ENCODE measurements around the gene CCDC82. TPM values are rescaled to one million over a fixed set of nuclear protein-coding genes. Genes with fewer than 3 reads are reported as not detected.

CCDC82 gene
- total RNA-seq, 2 experiments from 2014 or later = 34.0 to 38.0 TPM

DNA sequence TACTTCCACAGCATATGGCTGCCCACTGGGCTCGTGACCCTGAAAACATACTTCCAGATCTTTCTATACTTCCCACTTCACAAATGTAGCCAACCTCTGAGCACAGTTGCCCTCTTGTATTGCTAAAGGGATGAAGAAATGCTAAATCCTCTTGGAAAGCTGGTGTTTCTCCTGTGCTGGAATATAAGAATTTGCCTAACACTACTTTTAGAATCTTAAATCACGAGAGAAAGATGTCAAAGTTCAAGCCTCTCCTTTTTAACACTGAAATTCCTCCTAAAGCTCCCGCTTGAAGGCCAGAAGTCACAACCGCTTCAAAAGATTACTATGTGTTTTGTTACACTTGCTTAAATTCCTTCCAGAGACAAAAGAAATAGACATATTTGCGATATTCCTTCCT lies 68.6 kb downstream of the CCDC82 start:
- Mint-ChIP-seq H3K4me1 (peaks cover 58% of the 10 kb centered on the region), H3K27ac (no peak overlapping the region), H3K9me3 (peaks cover 9% of the 10 kb centered on the region), H3K27me3 (no peaks in the 10 kb centered on the region), H3K36me3 (ENCODE audit: low read depth) (peaks cover 74% of the 10 kb centered on the region), H3K4me3 (no peak overlapping the region)
- ChIA-PET CTCF (interaction anchor here (2.1 to 3.6 kb wide), 2 partner anchors 11 to 22 kb away, joined by 7 to 14 read pairs; partner anchors contain the start of gene MAML2), POLR2A (no interaction called here)
- no peak for DNase-seq

DNA sequence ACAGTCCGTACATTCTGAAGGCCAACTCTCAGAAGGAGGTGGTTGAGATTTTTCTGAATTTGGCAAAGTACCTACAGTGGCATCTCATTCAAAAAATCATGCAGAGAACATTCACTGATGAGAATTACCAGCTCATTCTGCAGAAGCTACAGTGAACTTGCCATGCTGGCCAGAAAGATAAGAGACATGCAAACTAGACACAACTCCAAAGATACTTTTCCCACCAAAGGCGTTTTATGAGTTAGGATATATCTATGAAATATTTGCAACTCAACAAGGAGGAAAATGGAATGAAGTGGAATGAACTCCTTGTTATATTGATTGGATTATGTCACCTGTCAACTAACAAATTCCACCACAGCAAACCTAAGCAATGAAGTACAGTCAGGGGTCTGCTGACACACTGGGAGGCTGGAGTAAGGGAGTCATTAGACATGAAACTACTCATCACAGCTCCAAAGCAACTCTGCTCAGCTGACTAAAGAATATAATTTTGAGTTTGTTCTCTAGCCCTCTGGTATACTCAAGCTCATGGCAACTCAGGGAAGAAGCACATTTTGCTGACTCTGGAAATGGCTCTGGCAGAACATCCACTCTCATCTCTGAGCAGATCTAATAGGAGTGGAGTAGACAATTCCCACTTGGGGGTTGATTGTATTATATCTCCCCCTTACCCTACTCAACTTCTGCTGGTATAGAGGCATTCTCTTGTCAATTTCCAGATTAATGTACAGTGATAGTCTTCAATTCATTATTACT lies 69.6 kb downstream of the CCDC82 start:
- Mint-ChIP-seq H3K36me3 (ENCODE audit: low read depth) (peaks cover 72% of the 10 kb centered on the region), H3K4me3 (no peak overlapping the region), H3K4me1 (peaks cover 61% of the 10 kb centered on the region), H3K9me3 (peaks cover 11% of the 10 kb centered on the region), H3K27me3 (no peaks in the 10 kb centered on the region), H3K27ac (no peak overlapping the region)
- POLR2A ChIA-PET = interaction anchor here (0.6 kb wide), 1 partner anchor 23 kb away, joined by 4 read pairs; the partner anchor contains the start of gene MAML2
- CTCF ChIA-PET = interaction anchor here (0.6 to 1.9 kb wide), 6 partner anchors 9 to 103 kb away, joined by 3 to 10 read pairs (median 4); partner anchors contain the start of gene MAML2
- no peak for DNase-seq

GRCh38 chr11:96318850-96319249 lies 70.9 kb downstream of the CCDC82 start:
- H3K27me3 Mint-ChIP-seq = no peaks in the 10 kb centered on the region
- ChIA-PET POLR2A (no interaction called here), CTCF (interaction anchor here (1.0 to 1.9 kb wide), 4 partner anchors 13 to 24 kb away, joined by 3 to 10 read pairs (median 6); partner anchors contain the start of gene MAML2)
- no peak overlapping the region for H3K4me3 Mint-ChIP-seq
- peaks cover 11% of the 10 kb centered on the region for H3K9me3 Mint-ChIP-seq
- peaks cover 70% of the 10 kb centered on the region for H3K36me3 Mint-ChIP-seq (ENCODE audit: low read depth)
- no peak overlapping the region for H3K27ac Mint-ChIP-seq
- peaks cover 70% of the 10 kb centered on the region for H3K4me1 Mint-ChIP-seq
- no peak for DNase-seq

DNA sequence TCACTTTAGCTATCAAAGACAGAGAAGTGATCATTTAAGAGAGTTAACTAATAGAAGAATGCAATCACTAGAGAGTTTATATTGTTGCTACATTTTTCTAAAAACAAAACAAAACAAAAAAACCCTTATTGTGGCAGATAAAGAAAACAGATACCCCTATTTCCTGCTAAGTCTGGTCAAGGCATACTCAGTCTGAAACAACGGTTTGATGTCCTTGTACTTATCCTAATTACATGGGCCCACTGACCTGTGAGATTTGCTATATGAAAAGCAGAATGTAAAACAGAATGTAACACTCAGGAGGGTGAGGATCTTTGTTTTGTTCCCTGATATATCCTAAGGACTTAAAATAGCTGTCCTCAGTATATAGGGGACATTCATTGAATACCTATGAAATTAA lies 71.3 kb downstream of the CCDC82 start:
- Mint-ChIP-seq H3K27ac (no peak overlapping the region), H3K4me1 (peaks cover 74% of the 10 kb centered on the region), H3K27me3 (no peaks in the 10 kb centered on the region), H3K4me3 (no peak overlapping the region), H3K9me3 (peaks cover 11% of the 10 kb centered on the region), H3K36me3 (ENCODE audit: low read depth) (peaks cover 67% of the 10 kb centered on the region)
- ChIA-PET POLR2A (no interaction called here), CTCF (interaction anchor here (1.3 to 1.9 kb wide), 3 partner anchors 13 to 25 kb away, joined by 4 to 7 read pairs (median 5); partner anchors contain the start of gene MAML2)
- no peak for DNase-seq

GRCh38 chr11:96317985-96318384 lies 71.7 kb downstream of the CCDC82 start:
- ChIA-PET CTCF (interaction anchor here (1.0 to 1.9 kb wide), 3 partner anchors 18 to 25 kb away, joined by 3 to 5 read pairs (median 4); partner anchors contain the start of gene MAML2), POLR2A (no interaction called here)
- peaks cover 11% of the 10 kb centered on the region for H3K9me3 Mint-ChIP-seq
- DNase-seq = no peak
- peaks cover 65% of the 10 kb centered on the region for H3K36me3 Mint-ChIP-seq (ENCODE audit: low read depth)
- no peaks in the 10 kb centered on the region for H3K27me3 Mint-ChIP-seq
- peaks cover 78% of the 10 kb centered on the region for H3K4me1 Mint-ChIP-seq
- no peak overlapping the region for H3K4me3 Mint-ChIP-seq
- no peak overlapping the region for H3K27ac Mint-ChIP-seq

GRCh38 chr11:96317571-96317970 lies 72.1 kb downstream of the CCDC82 start:
- POLR2A ChIA-PET = no interaction called here
- no peak overlapping the region for H3K4me3 Mint-ChIP-seq
- no peak for DNase-seq
- H3K27me3 Mint-ChIP-seq = no peaks in the 10 kb centered on the region
- no peak overlapping the region for H3K27ac Mint-ChIP-seq
- peaks cover 61% of the 10 kb centered on the region for H3K36me3 Mint-ChIP-seq (ENCODE audit: low read depth)
- CTCF ChIA-PET = interaction anchor here (1.0 to 1.9 kb wide), 3 partner anchors 19 to 26 kb away, joined by 3 to 5 read pairs (median 4); partner anchors contain the start of gene MAML2
- H3K4me1 Mint-ChIP-seq = peaks cover 79% of the 10 kb centered on the region
- peaks cover 11% of the 10 kb centered on the region for H3K9me3 Mint-ChIP-seq

DNA sequence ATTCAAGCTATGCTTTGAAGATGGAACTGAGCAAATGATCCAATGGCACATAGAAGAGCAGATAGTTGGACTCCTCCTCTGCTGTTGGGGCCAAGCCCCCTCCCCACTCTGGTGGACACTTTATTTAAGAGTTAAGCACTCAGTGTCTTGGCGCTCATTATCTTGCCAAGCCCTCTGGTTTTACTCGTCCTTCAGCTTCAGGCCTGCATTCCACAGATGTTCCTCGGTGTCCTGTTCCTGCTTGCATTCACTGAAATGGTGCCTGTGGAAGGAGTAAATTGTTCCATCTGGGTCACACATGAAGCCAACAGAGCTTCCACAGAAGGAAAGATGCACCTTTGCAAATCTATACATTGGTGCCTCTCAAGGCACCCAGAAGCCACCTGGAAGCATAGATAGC lies 72.8 kb downstream of the CCDC82 start:
- no peaks in the 10 kb centered on the region for H3K27me3 Mint-ChIP-seq

DNA sequence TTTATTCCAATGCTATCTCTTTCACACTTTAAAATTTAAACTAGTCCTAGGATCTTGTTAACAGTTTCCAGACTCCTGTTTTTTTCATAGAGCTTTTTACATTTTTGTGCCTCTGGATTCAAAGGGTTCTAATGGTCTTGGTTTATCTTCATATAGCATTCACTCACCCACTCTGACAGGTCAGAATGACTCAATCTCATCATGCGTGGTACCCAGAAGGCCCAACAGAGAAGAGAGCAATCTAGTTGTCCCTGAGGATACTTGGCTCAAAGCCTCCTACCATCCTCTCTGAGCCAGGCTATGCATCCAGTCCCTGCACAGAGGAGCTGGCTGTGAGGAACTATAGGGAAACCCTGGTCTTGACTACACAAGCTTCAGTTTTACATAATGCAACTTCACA lies 74.2 kb downstream of the CCDC82 start:
- Mint-ChIP-seq H3K4me1 (peaks cover 74% of the 10 kb centered on the region), H3K27ac (peak overlapping the region; percentile 70), H3K36me3 (ENCODE audit: low read depth) (peaks cover 59% of the 10 kb centered on the region), H3K9me3 (peaks cover 7% of the 10 kb centered on the region), H3K4me3 (no peak overlapping the region), H3K27me3 (no peaks in the 10 kb centered on the region)
- CTCF ChIA-PET = interaction anchor here (0.6 to 1.1 kb wide), 2 partner anchors 11 to 27 kb away, joined by 3 read pairs; no protein-coding TSS in a partner anchor
- POLR2A ChIA-PET = no interaction called here
- DNase-seq = no peak

More for the DNA sequence above, 72.8 kb downstream of the CCDC82 start:
- H3K4me1 Mint-ChIP-seq = peaks cover 79% of the 10 kb centered on the region
- no peak overlapping the region for H3K27ac Mint-ChIP-seq
- ChIA-PET POLR2A (no interaction called here), CTCF (interaction anchor here (1.0 to 1.9 kb wide), 3 partner anchors 19 to 26 kb away, joined by 3 to 5 read pairs (median 4); partner anchors contain the start of gene MAML2)
- peaks cover 59% of the 10 kb centered on the region for H3K36me3 Mint-ChIP-seq (ENCODE audit: low read depth)
- peaks cover 11% of the 10 kb centered on the region for H3K9me3 Mint-ChIP-seq
- DNase-seq = no peak
- H3K4me3 Mint-ChIP-seq = no peak overlapping the region

DNA sequence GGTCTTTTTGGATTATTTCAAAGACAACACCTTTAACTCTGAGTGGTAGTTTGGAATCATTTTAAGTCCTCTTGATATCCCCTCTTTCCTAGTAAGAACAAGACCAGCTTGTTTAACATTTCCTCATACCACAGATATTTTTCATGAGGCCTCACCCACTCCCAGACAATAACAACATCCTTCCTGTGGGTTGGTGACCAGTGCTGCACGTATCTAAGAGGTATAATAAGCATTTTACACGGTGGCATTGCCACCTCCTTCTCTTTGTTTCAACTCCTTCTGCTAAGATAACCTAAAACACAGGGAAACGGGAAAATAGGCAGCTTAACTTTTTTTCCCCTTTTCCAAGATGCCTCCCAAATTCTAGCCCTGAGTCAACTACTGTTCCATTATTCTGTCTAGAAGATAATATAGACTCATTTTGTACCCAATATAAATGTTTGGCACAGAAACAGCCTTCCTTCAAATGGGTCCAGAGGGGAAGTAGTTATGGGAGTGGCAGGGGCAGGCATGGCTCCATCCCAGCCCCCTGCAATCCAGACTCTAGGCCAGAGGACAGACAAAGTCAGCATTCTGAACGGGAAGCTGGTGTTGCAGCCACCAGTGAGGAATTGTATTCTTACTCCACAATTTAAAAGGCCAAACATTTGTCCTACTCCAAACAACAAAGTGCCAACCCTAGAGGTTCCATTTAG lies 75.2 kb downstream of the CCDC82 start:
- peaks cover 67% of the 10 kb centered on the region for H3K4me1 Mint-ChIP-seq
- H3K27me3 Mint-ChIP-seq = no peaks in the 10 kb centered on the region
- peaks cover 6% of the 10 kb centered on the region for H3K9me3 Mint-ChIP-seq
- peaks cover 55% of the 10 kb centered on the region for H3K36me3 Mint-ChIP-seq (ENCODE audit: low read depth)
- peak overlapping the region; percentile 77 for H3K27ac Mint-ChIP-seq
- ChIA-PET POLR2A (no interaction called here), CTCF (interaction anchor here (1.0 to 1.7 kb wide), 5 partner anchors 10 to 260 kb away, joined by 3 to 4 read pairs (median 3); partner anchors contain the start of gene MAML2)
- DNase-seq = peak; percentile 17
- H3K4me3 Mint-ChIP-seq = peak overlapping the region; percentile 35

- Mint-ChIP-seq H3K27ac (no peak overlapping the region), H3K27me3 (no peaks in the 10 kb centered on the region), H3K9me3 (peaks cover 6% of the 10 kb centered on the region), H3K4me3 (no peak overlapping the region), H3K4me1 (peaks cover 65% of the 10 kb centered on the region), H3K36me3 (ENCODE audit: low read depth) (peaks cover 54% of the 10 kb centered on the region)
- DNase-seq = no peak
- ChIA-PET CTCF (interaction anchor here (0.7 to 1.7 kb wide), 3 partner anchors 19 to 29 kb away, joined by 3 to 4 read pairs (median 3); no protein-coding TSS in a partner anchor), POLR2A (no interaction called here)
Observed at GRCh38 chr11:96313163-96313562, 76.5 kb downstream of the CCDC82 start.

DNA sequence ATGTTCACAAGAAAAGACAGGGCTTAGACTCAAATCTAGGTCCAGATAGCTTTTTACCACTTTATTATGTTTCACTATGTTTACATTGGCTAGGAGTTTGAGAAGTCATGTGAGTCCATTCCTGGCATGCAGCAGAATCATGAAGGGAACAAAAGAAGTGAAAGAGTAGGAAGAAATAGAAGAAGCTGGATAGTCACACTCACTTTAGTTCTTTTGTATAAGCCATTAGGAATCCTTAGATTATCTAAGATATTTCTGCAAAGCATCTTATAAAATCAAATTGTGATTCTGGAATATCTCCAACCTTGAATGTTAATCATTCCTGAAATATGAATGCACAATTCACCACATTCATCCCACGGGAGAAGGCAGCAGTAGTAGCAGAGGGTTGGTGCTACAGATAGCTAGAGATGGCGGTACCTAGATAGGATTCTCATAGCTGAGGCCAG lies 78.6 kb downstream of the CCDC82 start:
- POLR2A ChIA-PET = no interaction called here
- DNase-seq = no peak
- CTCF ChIA-PET = interaction anchor here (0.6 to 3.4 kb wide), 7 partner anchors 9 to 1996 kb away, joined by 3 to 14 read pairs (median 4); partner anchors contain the start of gene MAML2

GRCh38 chr11:96310236-96310635 lies 79.5 kb downstream of the CCDC82 start:
- no peak for DNase-seq
- no peaks in the 10 kb centered on the region for H3K9me3 Mint-ChIP-seq
- no peak overlapping the region for H3K27ac Mint-ChIP-seq
- peaks cover 37% of the 10 kb centered on the region for H3K36me3 Mint-ChIP-seq (ENCODE audit: low read depth)
- peaks cover 58% of the 10 kb centered on the region for H3K4me1 Mint-ChIP-seq
- ChIA-PET CTCF (interaction anchor here (1.8 to 3.4 kb wide), 2 partner anchors 22 to 33 kb away, joined by 5 to 14 read pairs; partner anchors contain the start of gene MAML2), POLR2A (no interaction called here)
- H3K4me3 Mint-ChIP-seq = no peak overlapping the region
- no peaks in the 10 kb centered on the region for H3K27me3 Mint-ChIP-seq

More for the DNA sequence above, 78.6 kb downstream of the CCDC82 start:
- H3K27me3 Mint-ChIP-seq = no peaks in the 10 kb centered on the region
- H3K9me3 Mint-ChIP-seq = peaks cover 3% of the 10 kb centered on the region
- H3K27ac Mint-ChIP-seq = no peak overlapping the region
- no peak overlapping the region for H3K4me3 Mint-ChIP-seq
- H3K4me1 Mint-ChIP-seq = peaks cover 64% of the 10 kb centered on the region
- peaks cover 42% of the 10 kb centered on the region for H3K36me3 Mint-ChIP-seq (ENCODE audit: low read depth)

Data from activated CD4-positive, alpha-beta T cell treated with anti-CD3 and anti-CD28 coated beads, Interleukin-2, amount 10 ng/mL, durations not matched to agents 7 days and 5 days (primary cell).